Measurements from ENCODE around the gene UBQLN1. TPM values are rescaled to one million over a fixed set of nuclear protein-coding genes. Genes with fewer than 3 reads are reported as not detected.

Gene UBQLN1
- total and polyA plus RNA-seq, 2 donors (not counting 3 experiments of a cell fraction or from before 2014, with no cell fraction given), result 66.1 to 110 TPM

GRCh38 chr9:83636813-83637212 lies 70.9 kb downstream of the UBQLN1 start:
- dilution Hi-C loops (cut with MboI; ENCODE audit: extremely low pct_ligation_motif_present, low sequenced_read_pairs) (no loop called here), intact Hi-C loops (cut with micrococcal nuclease) (no loop called here)
- Histone ChIP-seq H3K4me1 (ENCODE audit: control insufficient read depth, extremely low read depth, insufficient read depth, low read length) (no peaks in the 10 kb centered on the region), H3K9me1 (replicated peaks; ENCODE audit: control insufficient read depth, extremely low read depth, insufficient read depth, low read length) (no peaks in the 10 kb centered on the region), H3K4me2 (ENCODE audit: insufficient read depth, low read length) (no peak overlapping the region), H4K20me1 (replicated peaks; ENCODE audit: control insufficient read depth, extremely low read depth, insufficient read depth, low read length) (no peaks in the 10 kb centered on the region), H3K9me3 (replicated peaks; ENCODE audit: control insufficient read depth, insufficient read depth, low read length) (no peaks in the 10 kb centered on the region), H2AFZ (ENCODE audit: low read depth, low read length) (no peak overlapping the region), H3K4me3 (replicated peaks in 1 of 3; ENCODE audit: insufficient read depth in 1 of 3, low read depth in 1 of 3, low read length in 3 of 3) (no peak overlapping the region), H3K27ac (ENCODE audit: insufficient read depth, low read depth, low read length) (no peak overlapping the region), H3K79me2 (ENCODE audit: control insufficient read depth, insufficient read depth, low read length) (no peaks in the 10 kb centered on the region), H3K9ac (replicated peaks; ENCODE audit: extremely low read depth, insufficient read depth, low read length) (no peak overlapping the region), H3K27me3 (ENCODE audit: control insufficient read depth in 2 of 2, insufficient read depth in 2 of 2, low read length in 2 of 2) (no peaks in the 10 kb centered on the region), H3K36me3 (ENCODE audit: control insufficient read depth in 2 of 2, extremely low read depth in 1 of 2, insufficient read depth in 2 of 2, low read length in 2 of 2) (no peaks in the 10 kb centered on the region)
- DNase-seq (ENCODE audit: low read depth, low spot score), result no peak
- POLR2A ChIA-PET, result no interaction called here
- BruUV-seq (replicated peaks), result no TSS peak
- FAIRE-seq, result no peak
- CTCF ChIA-PET, result interaction anchor here (0.8 to 4.6 kb wide), 4 partner anchors 12 to 16 kb away, joined by 3 to 24 read pairs (median 4); partner anchors contain the start of gene IDNK
- TF ChIP-seq CTCF (IDR thresholded peaks at IDR 0.05; ENCODE audit: extremely low read depth in 1 of 2, insufficient read depth in 1 of 2, low read depth in 1 of 2, low read length in 2 of 2) (no peak), POLR2AphosphoS5 (IDR thresholded peaks at IDR 0.05; ENCODE audit: insufficient read depth, low read depth, low read length) (no peak), EZH2 (IDR thresholded peaks at IDR 0.05; ENCODE audit: borderline replicate concordance, low read depth, low read length, severe bottlenecking) (no peak), POLR2A (IDR thresholded peaks at IDR 0.05; ENCODE audit: low read depth, low read length) (no peak), MAX (IDR thresholded peaks at IDR 0.05; ENCODE audit: insufficient read depth, insufficient read length) (no peak), JUN (IDR thresholded peaks at IDR 0.05; ENCODE audit: borderline replicate concordance, insufficient read depth, insufficient read length, low read depth) (no peak), FOS (IDR thresholded peaks at IDR 0.05; ENCODE audit: borderline replicate concordance, insufficient read depth, low read length) (no peak), GATA2 (IDR thresholded peaks at IDR 0.05; ENCODE audit: insufficient read depth, insufficient read length, low read depth, low read length) (no peak), MYC (IDR thresholded peaks at IDR 0.05; ENCODE audit: low read depth, low read length) (no peak)
